ENCODE measurements around the gene STX1B.

The STX1B gene

GRCh38 chr16:30964574-30965226, 45.7 kb downstream of the STX1B start:
- Mint-ChIP-seq H3K4me1 (peaks cover 16 to 21% of the 10 kb centered on the region in 2 donors), H3K27ac (peak overlapping the region; percentile 51), H3K36me3 (peaks cover 74% of the 10 kb centered on the region in 2 donors), H3K4me3 (no peak overlapping the region), H3K27me3 (no peaks in the 10 kb centered on the region), H3K9me3 (no peaks in the 10 kb centered on the region)
- DNase-seq (no peak), ATAC-seq (replicated peaks) (no peak)

- no peak for ATAC-seq (replicated peaks)
- Mint-ChIP-seq H3K9me3 (no peaks in the 10 kb centered on the region), H3K4me3 (no peak overlapping the region), H3K27me3 (no peaks in the 10 kb centered on the region), H3K36me3 (peaks cover 70 to 72% of the 10 kb centered on the region in 2 donors), H3K27ac (peak overlapping the region; percentile 51), H3K4me1 (peaks cover 22 to 28% of the 10 kb centered on the region in 2 donors)
- DNase-seq, result no peak
These were observed 46.4 kb downstream of the STX1B start for GRCh38 chr16:30963925-30964511.

DNA sequence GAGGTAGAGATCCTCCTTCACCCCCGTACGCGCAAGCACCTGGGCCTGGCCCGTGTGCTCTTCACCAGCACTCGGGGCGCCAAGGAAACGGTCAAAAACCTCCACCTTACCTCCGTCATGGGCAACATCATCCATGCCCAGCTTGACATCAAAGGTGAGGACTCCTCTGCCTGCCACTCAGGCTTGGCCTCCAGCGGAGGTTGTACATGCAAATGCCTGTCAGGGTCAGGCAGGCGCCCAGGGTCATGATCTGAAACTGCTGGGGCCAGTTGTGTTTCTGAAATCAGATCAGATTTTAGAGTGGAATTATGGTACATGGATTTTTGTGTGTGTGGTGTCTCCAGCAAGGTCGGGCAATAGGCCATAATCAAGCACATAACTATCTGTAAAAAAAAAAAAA, 49.1 kb downstream of the STX1B start:
- ATAC-seq (replicated peaks) (no peak), DNase-seq (no peak)
- H3K36me3 Mint-ChIP-seq, result peaks cover 55 to 57% of the 10 kb centered on the region in 2 donors
- H3K4me1 Mint-ChIP-seq, result peaks cover 30 to 37% of the 10 kb centered on the region in 2 donors
- no peak overlapping the region for H3K27ac Mint-ChIP-seq
- H3K9me3 Mint-ChIP-seq, result no peaks in the 10 kb centered on the region
- H3K4me3 Mint-ChIP-seq, result no peak overlapping the region
- H3K27me3 Mint-ChIP-seq, result no peaks in the 10 kb centered on the region

DNA sequence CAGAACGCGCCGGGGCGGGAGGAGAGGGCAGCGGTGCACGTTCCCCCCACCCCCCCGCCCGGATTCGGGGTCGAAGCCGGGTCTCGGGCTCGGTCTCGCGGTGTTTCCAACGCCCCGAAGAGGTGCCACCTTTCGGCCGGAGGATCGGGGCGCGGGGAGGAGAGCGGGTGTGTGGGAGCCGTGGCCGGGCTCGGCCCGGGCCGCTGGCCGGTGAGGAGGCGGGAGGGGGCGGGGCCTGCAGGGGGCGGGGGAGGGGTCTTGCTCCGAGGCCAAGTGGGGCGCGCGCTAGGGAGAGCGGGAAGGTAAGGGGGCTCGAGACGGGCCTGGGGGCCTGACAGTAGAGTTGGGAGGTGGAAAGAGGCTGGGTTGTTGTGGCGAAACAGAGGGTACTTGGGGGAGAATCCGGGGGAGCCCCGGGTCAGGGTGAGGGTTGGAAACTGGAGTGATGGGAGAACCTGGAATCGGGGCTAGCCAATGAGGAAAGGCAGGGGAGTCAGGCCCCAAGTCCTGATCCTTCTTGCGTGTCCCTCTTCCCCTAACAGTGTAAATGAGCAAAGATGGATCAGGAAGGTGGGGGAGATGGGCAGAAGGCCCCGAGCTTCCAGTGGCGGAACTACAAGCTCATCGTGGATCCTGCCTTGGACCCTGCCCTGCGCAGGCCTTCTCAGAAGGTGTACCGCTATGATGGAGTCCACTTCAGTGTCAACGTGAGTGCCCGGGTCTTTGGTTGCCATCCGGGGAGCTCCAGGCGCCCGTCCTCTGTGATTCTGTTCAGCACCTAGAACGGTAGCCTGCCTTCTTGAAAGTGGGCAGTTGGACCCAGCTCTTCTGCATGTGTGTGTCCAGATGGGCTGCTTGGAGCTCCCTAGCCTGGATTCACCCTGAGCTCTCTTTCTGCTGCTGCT, 52.0 kb downstream of the STX1B start:
- peak overlapping the region; percentile 88 to 93 for H3K4me3 Mint-ChIP-seq
- H3K27me3 Mint-ChIP-seq, result no peaks in the 10 kb centered on the region
- peaks cover 32 to 39% of the 10 kb centered on the region in 2 donors for H3K4me1 Mint-ChIP-seq
- peak overlapping the region; percentile 96 for H3K27ac Mint-ChIP-seq
- no peaks in the 10 kb centered on the region for H3K9me3 Mint-ChIP-seq
- peak; percentile 50 for DNase-seq
- peak; percentile 33 to 38 for ATAC-seq (replicated peaks)
- H3K36me3 Mint-ChIP-seq, result peaks cover 37 to 42% of the 10 kb centered on the region in 2 donors

- peak within 1 kb of the TSS; percentile 93 to 96 for H3K4me3 Mint-ChIP-seq
- peak within 1 kb of the TSS; percentile 99 for H3K27ac Mint-ChIP-seq
- H3K27me3 Mint-ChIP-seq, result no peaks in the 10 kb centered on the region
- ATAC-seq (replicated peaks), result peak; percentile 88 to 91
- DNase-seq, result peak; percentile 93
- no peaks in the 10 kb centered on the region for H3K9me3 Mint-ChIP-seq
- peaks cover 32 to 40% of the 10 kb centered on the region in 2 donors for H3K4me1 Mint-ChIP-seq
- peaks cover 32 to 39% of the 10 kb centered on the region in 2 donors for H3K36me3 Mint-ChIP-seq
These were observed 52.8 kb downstream of the STX1B start, which contains the start of gene SETD1A for GRCh38 chr16:30957456-30958174. TSS of gene SETD1A (plus strand) at chr16:30957754. CDS start at chr16:30958732, 978 bp downstream.

GRCh38 chr16:30956601-30957455, 53.6 kb downstream of the STX1B start:
- Mint-ChIP-seq H3K4me3 (peak overlapping the region; percentile 90 to 96), H3K4me1 (peaks cover 32 to 40% of the 10 kb centered on the region in 2 donors), H3K36me3 (peaks cover 27 to 35% of the 10 kb centered on the region in 2 donors), H3K27ac (peak overlapping the region; percentile 99), H3K9me3 (no peaks in the 10 kb centered on the region), H3K27me3 (no peaks in the 10 kb centered on the region)
- DNase-seq (peak; percentile 80), ATAC-seq (replicated peaks) (peak; percentile 75 to 76)

DNA sequence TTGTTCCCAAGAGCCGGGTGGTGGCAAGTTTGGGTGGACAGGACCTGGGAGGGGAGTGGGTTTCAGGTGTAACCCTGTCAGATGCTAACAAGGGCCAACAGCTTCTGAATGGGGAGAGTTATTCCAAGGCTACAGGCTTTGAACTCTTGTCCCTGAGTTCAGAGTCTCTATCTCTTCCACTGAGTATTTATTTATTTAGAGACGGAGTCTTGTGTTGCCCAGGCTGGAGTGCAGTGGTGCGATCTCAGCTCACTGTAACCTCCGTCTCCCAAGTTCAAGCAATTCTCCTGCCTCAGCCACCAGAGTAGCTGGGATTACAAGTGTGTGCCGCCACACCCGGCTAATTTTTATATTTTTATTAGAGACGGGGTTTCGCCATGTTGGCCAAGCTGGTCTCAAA, 55.4 kb downstream of the STX1B start:
- Mint-ChIP-seq H3K27ac (no peak overlapping the region), H3K4me3 (no peak overlapping the region), H3K9me3 (no peaks in the 10 kb centered on the region), H3K27me3 (no peaks in the 10 kb centered on the region), H3K4me1 (peaks cover 34 to 48% of the 10 kb centered on the region in 2 donors), H3K36me3 (peaks cover 19 to 21% of the 10 kb centered on the region in 2 donors)
- ATAC-seq (replicated peaks), result no peak
- no peak for DNase-seq

DNA sequence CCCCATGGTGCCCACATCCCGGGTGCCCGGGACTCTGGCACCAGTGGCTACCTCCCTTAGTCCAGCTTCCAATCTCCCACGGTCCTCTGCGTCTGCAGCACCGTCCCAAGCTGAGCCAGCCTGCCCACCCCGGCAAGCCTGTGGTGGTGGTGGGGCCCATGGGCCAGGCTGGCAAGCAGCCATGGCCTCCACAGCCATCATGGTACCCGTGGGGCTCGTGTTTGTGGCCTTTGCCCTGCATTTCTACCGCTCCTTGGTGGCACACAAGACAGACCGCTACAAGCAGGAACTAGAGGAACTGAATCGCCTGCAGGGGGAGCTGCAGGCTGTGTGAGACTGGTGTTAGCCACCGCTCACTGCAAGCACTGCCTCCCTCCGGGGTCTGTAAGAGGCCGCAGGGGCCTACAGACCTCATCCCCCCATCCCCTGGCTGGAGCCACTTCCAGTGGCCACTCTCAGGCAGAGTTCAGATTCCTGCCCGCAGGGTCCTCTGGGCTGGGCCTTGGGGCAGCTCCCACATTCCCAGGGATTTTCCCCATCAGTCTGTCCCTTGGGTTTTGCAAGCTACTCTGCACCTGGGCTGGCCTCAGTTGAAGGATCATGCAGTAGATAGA, 56.8 kb downstream of the STX1B start:
- Mint-ChIP-seq H3K4me1 (peaks cover 28 to 46% of the 10 kb centered on the region in 2 donors), H3K4me3 (peak overlapping the region in 1 of 2 donors; percentile 35), H3K36me3 (peaks cover 14 to 17% of the 10 kb centered on the region in 2 donors), H3K27me3 (no peaks in the 10 kb centered on the region), H3K27ac (peak overlapping the region; percentile 65), H3K9me3 (no peaks in the 10 kb centered on the region)
- DNase-seq (no peak), ATAC-seq (replicated peaks) (no peak)

GRCh38 chr16:30953111-30953510, 57.3 kb downstream of the STX1B start:
- no peak for ATAC-seq (replicated peaks)
- no peaks in the 10 kb centered on the region for H3K27me3 Mint-ChIP-seq
- H3K9me3 Mint-ChIP-seq, result no peaks in the 10 kb centered on the region

GRCh38 chr16:30951750-30952149, 58.7 kb downstream of the STX1B start:
- ATAC-seq (replicated peaks) (no peak), DNase-seq (no peak)
- H3K27ac Mint-ChIP-seq, result no peak overlapping the region
- H3K9me3 Mint-ChIP-seq, result no peaks in the 10 kb centered on the region
- no peak overlapping the region for H3K4me3 Mint-ChIP-seq
- H3K27me3 Mint-ChIP-seq, result no peaks in the 10 kb centered on the region
- H3K36me3 Mint-ChIP-seq, result peaks cover 16 to 22% of the 10 kb centered on the region in 2 donors
- peaks cover 26 to 42% of the 10 kb centered on the region in 2 donors for H3K4me1 Mint-ChIP-seq

More at GRCh38 chr16:30953111-30953510, 57.3 kb downstream of the STX1B start:
- Mint-ChIP-seq H3K27ac (no peak overlapping the region), H3K4me1 (peaks cover 24 to 42% of the 10 kb centered on the region in 2 donors), H3K4me3 (no peak overlapping the region), H3K36me3 (peaks cover 10 to 17% of the 10 kb centered on the region in 2 donors)
- no peak for DNase-seq

GRCh38 chr16:30951193-30951592, 59.2 kb downstream of the STX1B start:
- ATAC-seq (replicated peaks) (no peak), DNase-seq (no peak)
- H3K4me3 Mint-ChIP-seq, result peak overlapping the region in 1 of 2 donors; percentile 8
- H3K27ac Mint-ChIP-seq, result peak overlapping the region; percentile 25
- H3K27me3 Mint-ChIP-seq, result no peaks in the 10 kb centered on the region
- peaks cover 25 to 42% of the 10 kb centered on the region in 2 donors for H3K4me1 Mint-ChIP-seq
- H3K36me3 Mint-ChIP-seq, result peaks cover 18 to 23% of the 10 kb centered on the region in 2 donors
- no peaks in the 10 kb centered on the region for H3K9me3 Mint-ChIP-seq

GRCh38 chr16:30950516-30951065, 59.8 kb downstream of the STX1B start:
- ATAC-seq (replicated peaks), result no peak
- H3K27ac Mint-ChIP-seq, result peak overlapping the region; percentile 88
- no peaks in the 10 kb centered on the region for H3K9me3 Mint-ChIP-seq
- DNase-seq, result no peak
- peaks cover 24 to 42% of the 10 kb centered on the region in 2 donors for H3K4me1 Mint-ChIP-seq
- H3K27me3 Mint-ChIP-seq, result no peaks in the 10 kb centered on the region
- H3K4me3 Mint-ChIP-seq, result peak overlapping the region; percentile 94 to 96
- peaks cover 21 to 24% of the 10 kb centered on the region in 2 donors for H3K36me3 Mint-ChIP-seq

Data from stimulated activated naive B cell treated with anti-CD40 and anti-IgM and Interleukin-4, amounts not matched to agents 10 μg/mL and 1 μg/mL and 100 μg/mL, for 72 hours (primary cell).